Measurements from ENCODE around the gene PDE8B.
"Not testable (repeated sequence)": the region's sequence is repeated elsewhere in the genome, so short reads cannot be mapped to it uniquely, and the experiment has no call there.

The PDE8B gene

GRCh38 chr5:77367741-77368140, 157.3 kb downstream of the PDE8B start:
- DNase-seq: peak; percentile 52

- DNase-seq: no peak
Measured at GRCh38 chr5:77368367-77368766, 157.9 kb downstream of the PDE8B start.

DNA sequence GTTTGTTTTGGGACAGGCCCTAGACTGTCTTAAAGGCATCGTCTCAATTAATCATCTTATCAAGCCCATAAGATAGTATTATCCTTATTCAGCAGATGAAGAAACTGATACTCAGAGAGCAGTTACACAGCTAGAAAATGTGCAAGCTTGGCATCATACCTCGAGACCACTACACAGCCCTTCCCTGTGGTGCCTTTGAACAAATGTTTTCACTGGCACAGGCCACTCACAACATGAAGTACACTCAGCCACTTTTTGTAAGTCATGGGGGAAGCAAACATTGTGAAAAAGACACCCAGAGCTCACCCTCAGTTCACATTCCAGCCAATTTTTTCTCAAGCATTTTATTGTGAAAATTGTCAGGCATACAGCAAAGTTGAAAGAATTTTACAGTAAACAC, 159.1 kb downstream of the PDE8B start:
- no peak for DNase-seq

- no peak for DNase-seq
Measured at GRCh38 chr5:77374686-77375085, 164.2 kb downstream of the PDE8B start.

- no peak for DNase-seq
Measured at GRCh38 chr5:77376609-77377300, 166.3 kb downstream of the PDE8B start.

- no peak for DNase-seq
Measured at GRCh38 chr5:77379558-77380061, 169.1 kb downstream of the PDE8B start.

DNA sequence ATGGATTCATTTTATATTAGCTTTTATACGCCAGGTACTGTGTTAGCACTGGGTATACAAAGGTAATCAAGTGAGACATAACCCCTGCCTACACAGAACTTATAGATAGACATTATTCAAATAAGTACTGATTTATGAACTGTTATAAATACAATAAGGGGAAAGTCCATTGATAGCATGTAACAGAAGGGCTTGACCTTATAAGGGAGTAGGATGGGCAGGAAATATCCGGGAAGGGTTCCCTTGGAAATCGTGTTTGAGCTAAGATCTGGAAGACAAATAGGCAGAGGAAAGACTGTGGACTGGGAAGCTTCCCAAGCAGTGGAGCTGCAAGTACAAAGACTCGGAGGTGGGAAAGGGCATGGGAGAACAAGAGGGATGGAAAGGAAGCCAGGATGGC, 170.2 kb downstream of the PDE8B start:
- DNase-seq: no peak

GRCh38 chr5:77383336-77383735, 172.9 kb downstream of the PDE8B start:
- peak; percentile 36 for DNase-seq

- not testable (repeated sequence) for DNase-seq
Measured at GRCh38 chr5:77386340-77386739, 175.9 kb downstream of the PDE8B start.

GRCh38 chr5:77389746-77390145, 179.3 kb downstream of the PDE8B start:
- no peak for DNase-seq

GRCh38 chr5:77390221-77390620, 179.7 kb downstream of the PDE8B start:
- DNase-seq: no peak

GRCh38 chr5:77390795-77391194, 180.3 kb downstream of the PDE8B start:
- DNase-seq: peak; percentile 82

- no peak for DNase-seq
Measured at GRCh38 chr5:77391240-77391765, 180.8 kb downstream of the PDE8B start.

DNA sequence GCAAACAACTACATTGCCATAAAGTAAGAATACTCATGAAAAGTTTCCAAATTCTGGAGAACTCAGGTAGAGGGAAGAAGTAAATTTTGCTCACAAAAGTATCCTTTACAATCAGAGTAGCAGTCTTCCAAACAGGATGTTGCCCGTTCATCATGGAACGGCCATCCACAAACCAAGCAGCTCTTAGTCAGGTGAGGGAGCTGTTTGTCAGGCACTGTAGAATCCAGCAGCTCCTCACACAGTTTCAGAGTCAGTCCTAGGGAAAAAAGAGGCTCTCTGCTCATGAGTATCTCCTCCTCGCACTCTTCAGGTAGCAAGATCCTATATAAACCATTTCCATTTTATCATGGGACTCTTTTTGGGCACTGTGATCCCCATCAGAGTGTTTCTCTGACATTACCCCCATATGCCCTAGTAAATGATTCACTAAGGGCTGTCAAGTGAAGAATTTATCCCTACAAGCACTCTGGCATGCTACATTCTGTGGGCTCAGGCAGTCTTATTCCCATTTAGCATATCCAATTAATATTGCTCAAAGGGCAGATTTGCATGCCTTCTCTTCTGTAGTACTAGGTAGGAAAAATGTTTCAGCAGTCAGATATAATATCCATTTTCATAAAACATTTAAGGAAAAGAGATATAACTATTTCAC, 183.7 kb downstream of the PDE8B start:
- no peak for DNase-seq

- DNase-seq: no peak
Measured at GRCh38 chr5:77396017-77396416, 185.5 kb downstream of the PDE8B start.

DNA sequence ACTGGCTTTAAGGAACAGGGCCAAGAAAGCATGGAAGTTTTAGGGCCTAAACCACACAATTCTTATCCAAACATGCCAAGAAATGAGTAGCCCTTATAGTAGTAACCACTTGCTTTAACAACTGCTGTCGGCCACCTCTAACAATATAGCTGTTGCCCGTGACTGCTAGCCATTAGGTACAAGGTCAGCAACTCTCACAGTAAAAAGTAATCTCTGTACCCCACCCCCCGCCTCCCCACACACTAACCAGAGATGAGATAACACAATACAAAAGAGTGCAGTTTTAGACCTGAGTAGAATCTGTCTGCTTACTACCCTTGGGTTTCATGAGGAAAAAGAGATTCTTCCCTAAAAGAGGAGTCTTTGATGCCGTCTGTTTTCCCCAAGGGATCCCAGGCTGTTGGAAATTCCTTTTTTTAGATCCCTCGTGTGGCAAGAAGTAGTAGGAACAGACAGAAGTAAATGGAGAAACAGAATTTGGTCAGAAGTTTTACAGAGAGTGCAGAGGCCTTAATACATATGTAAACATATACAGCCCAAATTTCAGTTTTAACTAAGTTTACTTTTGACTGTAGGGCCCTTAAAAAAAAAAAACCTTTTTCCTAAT, 187.3 kb downstream of the PDE8B start:
- no peak for DNase-seq

DNA sequence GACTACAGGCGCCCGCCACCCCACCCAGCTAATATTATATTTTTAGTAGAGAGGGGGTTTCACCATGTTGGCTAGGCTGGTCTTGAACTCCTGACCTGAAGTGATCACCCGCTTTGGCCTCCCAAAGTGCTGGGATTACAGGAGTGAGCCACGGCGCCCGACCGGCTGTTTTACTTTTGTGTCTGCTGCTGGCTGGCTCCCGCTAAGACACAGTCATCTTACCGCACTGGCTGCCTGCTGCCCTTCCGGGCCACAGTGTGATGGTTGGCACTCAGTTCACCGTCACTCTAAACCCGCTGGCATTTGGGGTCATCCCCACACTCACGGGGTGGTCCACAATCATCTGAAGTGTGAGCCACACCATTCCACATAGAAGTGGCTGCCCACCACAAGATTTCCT, 188.0 kb downstream of the PDE8B start:
- DNase-seq: no peak

DNA sequence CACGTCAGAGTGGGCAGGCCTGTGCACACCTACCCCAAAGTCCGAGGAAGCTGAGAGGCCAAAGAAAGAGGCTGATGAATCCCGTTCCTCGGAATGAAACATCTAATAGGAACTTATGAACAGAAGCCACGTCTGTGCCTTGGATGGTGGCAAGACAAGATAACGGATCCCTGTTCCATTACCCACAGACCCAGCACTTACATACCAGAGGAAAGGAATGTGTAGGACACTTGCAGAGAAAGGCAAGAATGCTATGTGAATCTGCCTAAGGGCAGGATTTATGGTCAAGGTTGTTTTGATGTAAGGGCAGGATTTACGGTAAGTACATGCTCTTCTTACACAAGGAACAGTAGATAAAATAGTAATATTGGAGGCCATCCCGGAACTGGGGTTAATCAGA, 188.4 kb downstream of the PDE8B start:
- peak; percentile 56 for DNase-seq

DNA sequence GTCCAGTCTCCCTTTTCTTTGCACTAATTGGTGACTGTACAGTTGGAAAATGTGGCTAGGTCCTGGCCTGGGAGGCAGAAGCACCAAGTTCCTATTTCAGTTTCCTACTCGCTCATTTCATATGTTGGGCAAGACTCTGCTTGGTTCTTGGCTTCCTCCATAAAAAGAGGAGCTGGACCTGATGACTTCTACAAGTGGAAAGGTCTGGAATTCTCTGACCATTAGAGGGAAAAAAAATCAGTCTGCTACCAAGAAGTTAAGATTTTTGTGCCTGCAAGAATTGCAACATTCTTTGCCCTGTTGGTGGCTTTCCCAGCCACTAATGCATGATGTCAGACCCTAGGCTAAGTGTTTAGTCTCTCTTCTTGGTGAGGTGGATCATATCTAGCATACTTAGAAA, 190.2 kb downstream of the PDE8B start:
- DNase-seq: peak; percentile 36

- no peak for DNase-seq
Measured at GRCh38 chr5:77402796-77403195, 192.3 kb downstream of the PDE8B start.

- DNase-seq: no peak
Measured at GRCh38 chr5:77407152-77407551, 196.7 kb downstream of the PDE8B start.

DNA sequence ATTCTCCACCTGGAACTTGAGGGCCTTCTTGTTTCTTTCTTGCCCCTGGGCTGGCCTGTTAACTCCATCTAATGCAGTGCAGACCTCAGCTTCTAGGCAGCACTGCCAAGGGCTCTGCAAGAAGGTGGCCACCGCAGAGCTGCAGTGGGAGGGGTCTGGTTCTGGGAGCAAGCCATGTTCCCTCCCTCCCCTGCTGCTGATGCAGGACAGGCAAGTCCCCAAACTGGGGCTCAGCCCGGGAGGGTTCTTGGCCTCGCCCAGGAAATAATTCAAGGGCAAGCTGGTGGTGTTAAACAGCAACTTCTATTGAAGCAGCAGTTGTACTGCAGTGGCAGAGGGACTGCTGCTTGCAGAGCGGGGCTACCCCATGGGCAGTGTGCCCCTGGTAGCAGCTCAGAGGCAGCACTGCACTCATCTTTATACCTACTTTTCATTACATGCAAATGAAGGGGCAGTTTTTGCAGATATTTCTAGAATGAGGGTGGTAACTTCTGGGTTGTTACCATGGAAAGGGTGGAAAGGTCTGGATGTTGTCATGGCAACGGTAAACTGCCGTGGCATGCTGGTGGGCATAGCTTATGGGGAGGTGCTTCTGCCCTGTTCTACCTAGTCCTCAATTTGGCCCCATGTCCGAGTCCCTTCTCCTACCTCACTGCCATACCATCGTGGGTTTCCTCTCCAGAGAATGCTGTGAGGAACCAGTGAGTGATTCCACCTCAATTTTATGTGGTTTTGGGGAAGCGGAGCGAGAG, 199.6 kb downstream of the PDE8B start:
- DNase-seq: no peak

DNA sequence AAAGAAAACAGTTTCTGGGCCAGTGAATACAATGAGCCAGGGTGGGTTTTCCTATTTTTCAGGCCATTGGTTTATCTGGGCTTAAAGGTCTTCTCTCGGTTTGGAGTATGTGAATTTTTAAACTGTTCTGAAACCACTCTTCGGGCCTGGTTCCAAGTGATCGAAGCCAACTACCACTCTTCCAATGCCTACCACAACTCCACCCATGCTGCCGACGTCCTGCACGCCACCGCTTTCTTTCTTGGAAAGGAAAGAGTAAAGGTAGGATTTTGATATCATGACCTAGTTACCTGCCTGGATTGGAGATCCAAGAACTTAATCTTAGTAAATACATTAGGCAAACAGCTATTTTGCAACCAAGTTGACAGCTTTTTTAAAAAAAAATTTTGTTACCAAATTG, 202.6 kb downstream of the PDE8B start:
- no peak for DNase-seq

Data from EL (cell line).